ENCODE data around the gene LRMDA.

LRMDA gene

DNA sequence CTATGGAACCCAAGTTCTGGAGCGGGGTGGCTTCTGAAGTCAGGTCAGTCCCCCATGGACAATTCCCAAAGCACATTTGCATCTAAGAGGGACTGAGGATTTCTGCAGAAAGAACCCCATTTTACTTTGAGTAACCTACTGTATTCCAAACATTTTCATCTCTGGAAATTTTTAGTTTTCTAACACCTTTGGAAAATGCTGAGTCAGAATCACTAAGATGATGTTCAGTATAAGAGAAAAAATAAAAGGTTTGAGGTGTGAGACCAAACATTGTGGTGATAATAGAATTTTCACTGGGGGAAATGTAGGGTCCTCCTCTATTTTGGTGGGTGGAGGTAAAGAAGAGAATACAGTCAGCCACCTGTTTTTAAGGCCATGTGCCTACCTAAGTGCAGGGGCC, 227.1 kb downstream of the LRMDA start:
- TF ChIP-seq, protein P1, sequence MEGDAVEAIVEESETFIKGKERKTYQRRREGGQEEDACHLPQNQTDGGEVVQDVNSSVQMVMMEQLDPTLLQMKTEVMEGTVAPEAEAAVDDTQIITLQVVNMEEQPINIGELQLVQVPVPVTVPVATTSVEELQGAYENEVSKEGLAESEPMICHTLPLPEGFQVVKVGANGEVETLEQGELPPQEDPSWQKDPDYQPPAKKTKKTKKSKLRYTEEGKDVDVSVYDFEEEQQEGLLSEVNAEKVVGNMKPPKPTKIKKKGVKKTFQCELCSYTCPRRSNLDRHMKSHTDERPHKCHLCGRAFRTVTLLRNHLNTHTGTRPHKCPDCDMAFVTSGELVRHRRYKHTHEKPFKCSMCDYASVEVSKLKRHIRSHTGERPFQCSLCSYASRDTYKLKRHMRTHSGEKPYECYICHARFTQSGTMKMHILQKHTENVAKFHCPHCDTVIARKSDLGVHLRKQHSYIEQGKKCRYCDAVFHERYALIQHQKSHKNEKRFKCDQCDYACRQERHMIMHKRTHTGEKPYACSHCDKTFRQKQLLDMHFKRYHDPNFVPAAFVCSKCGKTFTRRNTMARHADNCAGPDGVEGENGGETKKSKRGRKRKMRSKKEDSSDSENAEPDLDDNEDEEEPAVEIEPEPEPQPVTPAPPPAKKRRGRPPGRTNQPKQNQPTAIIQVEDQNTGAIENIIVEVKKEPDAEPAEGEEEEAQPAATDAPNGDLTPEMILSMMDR (conservative IDR thresholded peaks at IDR 0.05; ENCODE audit: low read depth, low read length): no peak
- DNase-seq (ENCODE audit: low read depth): no peak
- H3K4me3 ChIP-seq (ENCODE audit: low read length): no peak overlapping the region

DNA sequence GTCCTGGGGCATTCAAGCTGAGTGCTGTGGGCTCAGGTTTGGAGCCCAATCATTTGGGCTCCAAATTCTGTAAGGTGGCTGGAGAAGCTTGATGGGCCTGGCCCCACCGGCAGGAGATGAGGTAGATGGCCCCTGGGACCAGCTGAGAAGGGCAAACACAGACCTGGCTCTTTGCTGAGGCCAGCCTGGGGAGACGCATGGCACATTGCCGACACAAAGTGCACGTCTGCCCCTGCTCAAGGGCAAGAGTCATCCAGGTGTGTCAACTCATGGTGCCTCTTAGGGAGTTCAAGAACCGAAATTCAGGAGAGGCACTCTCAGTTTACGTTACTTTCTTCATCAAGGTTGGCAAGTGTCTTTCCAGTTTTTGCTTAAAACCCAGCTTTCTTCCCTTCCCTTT, 227.5 kb downstream of the LRMDA start:
- TF ChIP-seq, protein P1 (conservative IDR thresholded peaks at IDR 0.05; ENCODE audit: low read depth, low read length): no peak
- DNase-seq (ENCODE audit: low read depth): no peak
- no peak overlapping the region for H3K4me3 ChIP-seq (ENCODE audit: low read length)

DNA sequence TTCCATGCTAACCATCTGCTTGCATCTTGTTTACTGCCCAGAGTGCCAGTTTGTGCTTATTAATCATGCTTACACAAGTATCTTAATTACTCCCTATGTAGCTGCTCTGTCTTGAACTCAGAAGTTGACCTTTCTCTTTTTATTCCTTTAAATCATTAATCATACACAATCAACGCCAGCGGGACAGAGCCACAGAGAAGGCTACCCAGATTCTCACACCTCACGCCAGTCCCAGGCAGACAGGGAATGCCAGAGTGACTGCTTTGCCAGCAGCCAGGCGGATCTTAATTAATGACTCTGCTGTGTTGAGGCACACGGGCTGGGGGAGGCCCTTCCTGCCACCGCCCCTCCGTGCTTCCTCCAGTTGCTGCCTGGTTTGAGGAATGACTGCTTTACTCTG, 229.4 kb downstream of the LRMDA start:
- TF ChIP-seq, protein P1 (conservative IDR thresholded peaks at IDR 0.05; ENCODE audit: low read depth, low read length): no peak
- H3K4me3 ChIP-seq (ENCODE audit: low read length): no peak overlapping the region
- peak; percentile 44 for DNase-seq (ENCODE audit: low read depth)

DNA sequence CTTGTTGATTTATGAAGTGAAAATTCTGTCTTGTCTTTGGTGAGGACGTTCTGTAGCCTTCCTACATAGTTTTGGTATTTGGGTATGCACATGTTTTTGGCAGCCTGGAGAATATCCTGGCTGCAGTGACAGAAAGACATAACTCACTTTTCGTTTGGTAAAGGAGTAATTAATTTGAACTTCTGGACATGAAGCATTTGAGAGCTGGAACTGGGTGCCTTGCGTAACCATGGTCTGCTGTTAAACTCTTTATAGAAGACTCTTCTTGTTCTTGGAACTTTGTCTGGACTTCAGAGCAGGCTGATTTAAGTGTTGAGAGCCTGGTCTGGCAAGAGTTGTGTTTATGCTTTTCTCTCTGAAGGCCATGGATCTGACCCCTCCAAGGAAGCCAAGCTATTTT, 231.3 kb downstream of the LRMDA start:
- DNase-seq (ENCODE audit: low read depth): no peak
- no peak overlapping the region for H3K4me3 ChIP-seq (ENCODE audit: low read length)
- TF ChIP-seq, protein P1 (conservative IDR thresholded peaks at IDR 0.05; ENCODE audit: low read depth, low read length): no peak

DNA sequence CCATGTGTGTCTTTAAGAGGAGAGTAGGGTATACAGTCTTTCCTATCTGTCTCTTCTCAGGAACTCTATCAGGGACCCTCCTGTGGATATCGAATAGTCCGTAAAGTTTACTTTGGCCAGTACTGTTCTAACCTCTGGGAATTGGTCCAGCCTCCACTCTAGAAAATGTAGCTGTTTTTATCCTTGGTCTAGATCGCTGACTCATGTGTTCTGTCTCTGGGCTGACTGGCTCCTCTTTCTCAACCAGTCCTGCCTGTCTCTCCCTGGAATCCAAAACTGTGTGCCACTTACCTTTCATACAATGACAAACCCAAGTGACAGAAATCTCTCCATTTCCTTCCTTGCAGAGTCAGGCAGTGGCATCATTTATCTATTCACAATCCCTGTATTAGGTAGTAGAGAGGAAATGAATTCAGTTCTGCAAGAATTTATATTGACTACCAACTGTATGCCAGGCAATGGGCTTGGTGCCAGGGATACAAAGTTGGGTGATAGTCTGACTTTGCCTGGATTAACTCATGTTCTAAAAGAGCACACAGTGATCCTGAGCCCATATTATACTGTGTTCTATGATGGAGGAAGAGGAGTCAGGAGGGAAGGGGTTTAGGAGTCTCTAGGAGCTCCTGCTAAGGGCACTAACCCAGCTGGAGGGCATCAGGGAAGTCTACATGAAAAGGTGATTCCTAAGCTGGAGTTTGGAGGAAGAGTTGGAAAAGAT, 232.7 kb downstream of the LRMDA start:
- TF ChIP-seq, protein P1 (conservative IDR thresholded peaks at IDR 0.05; ENCODE audit: low read depth, low read length): no peak
- H3K4me3 ChIP-seq (ENCODE audit: low read length): no peak overlapping the region
- DNase-seq (ENCODE audit: low read depth): no peak

DNA sequence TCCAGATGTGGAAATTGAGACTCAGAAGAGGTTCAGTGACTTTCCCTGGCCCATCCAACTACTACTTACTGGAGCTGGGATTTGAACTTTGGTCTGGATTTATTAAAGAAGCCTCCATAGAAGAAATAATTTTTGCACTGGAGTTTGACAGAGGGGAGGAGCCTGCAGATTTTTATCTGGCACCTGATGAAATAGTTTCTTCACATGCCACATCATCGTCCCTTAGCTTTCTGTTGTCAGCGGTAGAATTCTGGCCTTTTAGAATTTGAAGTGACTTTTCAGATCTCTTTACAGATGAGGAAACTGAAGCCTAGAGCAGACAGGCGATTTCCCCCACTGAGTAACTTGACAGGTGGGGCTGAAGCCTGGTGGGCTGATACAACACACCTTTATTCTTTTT, 233.5 kb downstream of the LRMDA start:
- TF ChIP-seq, protein P1 (conservative IDR thresholded peaks at IDR 0.05; ENCODE audit: low read depth, low read length): no peak
- DNase-seq (ENCODE audit: low read depth): no peak
- no peak overlapping the region for H3K4me3 ChIP-seq (ENCODE audit: low read length)

DNA sequence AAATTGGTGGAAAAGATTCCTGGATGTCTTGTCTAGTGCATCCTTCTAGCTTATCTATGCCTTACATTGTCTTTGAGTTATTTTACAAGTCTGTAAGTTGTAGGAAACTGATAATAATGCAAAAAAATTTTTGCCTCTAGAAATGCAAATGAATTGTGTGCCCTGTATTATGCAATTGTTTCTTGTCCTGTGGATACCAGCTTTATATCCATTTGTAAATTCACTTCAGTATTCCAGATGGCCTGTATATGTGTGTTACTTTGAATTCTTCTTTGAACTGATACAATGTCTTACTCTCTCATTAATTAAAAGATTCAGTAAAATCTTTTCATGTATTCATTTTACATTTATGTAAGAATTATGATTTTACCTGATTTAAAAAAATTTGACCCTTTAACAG, 234.3 kb downstream of the LRMDA start:
- TF ChIP-seq, protein P1 (conservative IDR thresholded peaks at IDR 0.05; ENCODE audit: low read depth, low read length): no peak
- no peak overlapping the region for H3K4me3 ChIP-seq (ENCODE audit: low read length)
- no peak for DNase-seq (ENCODE audit: low read depth)
